ENCODE measurements around the gene PLXNA4.

PLXNA4 gene

GRCh38 chr7:132430861-132431822, 145.1 kb downstream of the PLXNA4 start:
- DNase-seq = no peak

GRCh38 chr7:132430041-132430855, 146.0 kb downstream of the PLXNA4 start:
- no peak for DNase-seq

- DNase-seq = no peak
These were observed 147.1 kb downstream of the PLXNA4 start for GRCh38 chr7:132429181-132429580.

DNA sequence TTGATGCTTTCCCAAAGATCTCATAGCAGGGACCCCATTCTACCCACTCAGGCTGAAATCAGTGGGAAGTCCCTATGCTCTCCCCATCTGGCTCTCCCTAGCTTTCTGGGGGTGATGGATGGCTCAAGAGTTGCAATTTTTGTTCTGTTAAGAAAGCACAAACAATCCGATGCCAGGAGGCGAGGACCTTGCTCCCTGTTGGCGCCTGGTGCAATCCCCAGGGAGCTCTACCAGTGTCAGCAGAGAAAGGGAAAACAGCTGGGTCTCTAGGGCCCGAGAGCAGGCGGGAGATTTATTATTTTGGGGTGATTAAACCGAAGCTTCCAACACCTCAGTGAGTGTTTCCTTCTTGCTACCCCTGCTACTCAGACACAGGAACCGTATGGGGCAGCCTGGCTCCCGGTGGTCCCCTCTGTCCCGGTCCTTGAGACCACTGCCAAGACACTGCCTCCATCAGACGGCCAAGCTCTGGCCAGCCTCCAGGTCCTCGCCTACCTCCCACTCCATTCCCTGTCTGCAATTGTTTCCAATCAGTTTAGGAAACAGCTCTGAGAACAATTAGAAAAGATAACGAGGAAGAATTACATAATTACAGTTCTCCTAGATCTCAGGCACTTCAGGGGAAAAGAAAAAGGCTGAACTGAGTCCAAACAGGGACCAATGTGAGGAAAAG, 147.9 kb downstream of the PLXNA4 start:
- no peak for DNase-seq

- DNase-seq = no peak
These were observed 150.3 kb downstream of the PLXNA4 start for GRCh38 chr7:132425942-132426341.

GRCh38 chr7:132424821-132425724, 151.2 kb downstream of the PLXNA4 start:
- DNase-seq = no peak

DNA sequence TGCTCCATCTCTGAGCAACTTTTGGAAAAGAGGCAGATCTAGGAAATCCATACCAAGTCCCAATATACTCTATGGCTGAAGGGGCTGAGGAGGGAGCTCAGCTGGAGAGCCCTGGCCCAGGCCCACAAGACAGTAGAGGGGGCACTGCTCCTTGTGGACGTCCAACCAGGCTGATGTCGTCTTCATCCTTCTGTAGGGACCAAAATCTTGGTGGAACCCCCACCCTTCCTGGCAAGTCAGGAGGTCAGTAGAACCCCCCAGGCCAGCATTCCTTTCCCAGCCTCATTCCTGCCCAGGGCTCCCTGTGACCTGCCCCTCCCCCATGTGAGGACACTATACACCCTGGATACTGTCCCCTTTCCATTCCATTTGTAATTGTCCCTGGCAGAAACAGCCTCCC, 152.0 kb downstream of the PLXNA4 start:
- DNase-seq = no peak

DNA sequence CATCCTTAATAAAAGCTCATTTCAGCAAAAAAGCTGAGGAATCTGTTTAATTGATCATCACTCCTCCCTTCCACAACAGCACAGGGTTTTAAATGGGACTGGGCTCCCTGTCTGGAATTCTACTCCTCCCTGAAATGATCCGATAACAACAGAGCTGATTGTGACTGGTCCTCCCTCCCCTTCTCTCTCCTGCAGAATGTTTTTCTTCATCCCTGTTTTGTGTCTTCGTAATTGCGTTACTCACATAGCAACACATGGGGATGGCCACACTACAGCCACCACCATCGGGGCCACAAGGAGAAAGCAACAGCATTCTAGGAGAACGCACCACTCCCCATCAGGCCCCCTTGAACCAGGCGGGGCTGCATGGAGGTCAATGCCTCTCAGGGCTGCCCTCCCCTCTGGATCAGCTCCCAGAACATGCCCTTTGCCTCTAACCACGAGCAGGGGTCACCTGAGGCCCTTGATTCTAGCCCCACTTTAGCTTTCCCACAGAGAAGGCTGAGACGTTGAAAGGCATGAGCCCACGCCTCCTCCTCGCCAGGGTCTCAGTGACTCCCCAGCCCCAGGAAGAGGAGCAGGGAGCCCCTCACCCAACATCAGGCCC, 152.6 kb downstream of the PLXNA4 start:
- DNase-seq = no peak

DNA sequence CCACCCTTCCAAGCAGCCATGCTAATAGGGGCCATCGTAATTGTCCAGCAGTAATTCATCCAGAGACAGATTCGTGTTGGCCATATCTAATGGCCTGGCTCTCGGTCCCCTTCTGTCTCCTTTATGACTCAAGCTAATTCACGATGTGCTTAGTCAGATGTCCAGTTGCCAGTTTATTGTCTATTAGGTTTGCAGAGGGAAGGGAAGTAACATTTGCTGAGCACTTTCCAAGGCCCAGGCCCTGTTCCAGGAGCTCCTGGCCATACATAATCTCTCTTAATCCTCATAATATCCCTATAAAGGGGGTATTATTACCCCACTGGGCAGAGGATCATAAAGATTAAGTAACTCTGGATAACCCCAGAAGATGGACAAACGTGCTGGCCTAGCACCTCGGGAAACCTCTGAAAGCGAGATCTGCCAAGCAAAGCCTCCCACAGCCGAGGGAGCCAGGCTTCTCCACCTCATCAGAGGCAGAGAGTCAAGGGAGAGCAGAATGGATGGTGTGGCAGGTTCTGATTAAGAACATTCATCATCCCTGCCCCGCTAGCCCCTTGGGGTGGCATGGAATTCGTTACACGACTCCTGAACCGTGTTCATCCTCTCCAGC, 153.7 kb downstream of the PLXNA4 start:
- no peak for DNase-seq

GRCh38 chr7:132420527-132420926, 155.7 kb downstream of the PLXNA4 start:
- DNase-seq = no peak

DNA sequence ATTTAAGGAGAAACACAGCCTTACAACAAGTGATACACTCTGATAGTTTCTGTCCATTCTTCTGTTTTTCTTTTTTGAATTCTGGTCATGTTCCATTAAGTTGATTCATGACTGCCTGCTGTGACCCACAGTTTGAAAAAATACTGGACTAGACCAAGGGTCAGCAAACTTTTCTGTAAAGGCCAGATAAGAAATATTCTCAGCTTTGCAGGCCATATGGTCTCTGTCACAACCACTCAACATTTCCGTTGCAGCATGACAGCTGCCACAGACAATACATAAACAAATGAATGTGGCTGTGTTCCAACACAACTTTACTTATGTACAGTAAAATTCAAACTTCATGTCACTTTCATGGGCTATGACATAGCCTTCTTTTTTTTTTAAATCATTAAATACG, 156.7 kb downstream of the PLXNA4 start:
- no peak for DNase-seq

GRCh38 chr7:132418840-132419239, 157.4 kb downstream of the PLXNA4 start:
- DNase-seq = no peak

- DNase-seq = no peak
These were observed 159.0 kb downstream of the PLXNA4 start for GRCh38 chr7:132417103-132417906.

- DNase-seq = no peak
These were observed 159.9 kb downstream of the PLXNA4 start for GRCh38 chr7:132416395-132416794.

- no peak for DNase-seq
These were observed 161.0 kb downstream of the PLXNA4 start for GRCh38 chr7:132415259-132415658.

GRCh38 chr7:132414857-132415256, 161.4 kb downstream of the PLXNA4 start:
- DNase-seq = no peak

DNA sequence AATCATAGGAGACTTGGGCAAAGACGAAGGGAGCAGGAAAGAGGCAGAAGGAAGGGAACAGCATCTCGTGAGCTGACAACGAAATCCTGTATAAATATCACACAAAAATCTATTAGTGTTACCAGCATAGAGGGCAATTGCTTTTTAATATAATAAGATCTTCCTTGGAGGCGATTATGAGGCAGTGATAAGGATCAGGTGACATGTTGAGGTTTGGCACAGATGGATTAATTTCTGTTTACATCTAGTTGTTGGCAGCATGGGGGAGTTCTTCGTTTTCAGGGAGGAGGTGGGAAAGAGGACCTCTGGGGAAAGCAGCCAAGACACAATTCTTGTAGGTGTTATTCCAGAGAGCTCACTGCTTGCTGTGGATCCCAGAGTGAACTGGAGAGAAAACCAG, 163.8 kb downstream of the PLXNA4 start:
- no peak for DNase-seq

DNA sequence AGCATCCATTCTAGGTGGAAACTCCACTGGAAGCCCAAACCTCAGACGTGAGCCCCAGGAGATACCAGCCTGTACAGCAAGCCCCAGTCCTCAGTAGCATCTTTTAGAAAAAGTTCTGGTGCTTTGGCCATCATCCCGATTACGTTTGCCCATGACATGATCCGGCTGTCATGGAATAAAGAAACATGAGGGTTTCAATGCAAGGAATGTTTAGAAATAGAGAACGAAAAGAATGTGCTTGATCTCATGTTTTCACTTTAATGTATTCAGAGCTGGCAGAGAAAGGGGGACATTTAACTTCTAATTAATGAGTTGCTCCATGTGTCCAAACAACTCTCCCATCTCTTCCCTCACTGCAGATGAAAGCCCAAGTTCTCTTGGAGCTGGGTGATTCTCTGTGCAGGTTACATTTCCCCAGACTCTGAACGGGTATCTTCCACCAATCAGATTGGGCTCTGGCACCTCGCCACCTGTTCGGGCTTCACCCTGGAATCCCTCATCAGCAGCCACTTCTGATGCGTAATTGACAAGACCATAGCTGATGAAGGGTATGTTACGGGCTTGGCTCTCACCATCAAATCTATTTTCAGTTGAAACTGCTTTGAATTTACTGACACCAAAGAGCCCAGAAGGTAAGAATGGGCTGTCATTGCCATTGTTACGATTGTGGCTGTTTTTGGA, 165.3 kb downstream of the PLXNA4 start:
- no peak for DNase-seq

DNA sequence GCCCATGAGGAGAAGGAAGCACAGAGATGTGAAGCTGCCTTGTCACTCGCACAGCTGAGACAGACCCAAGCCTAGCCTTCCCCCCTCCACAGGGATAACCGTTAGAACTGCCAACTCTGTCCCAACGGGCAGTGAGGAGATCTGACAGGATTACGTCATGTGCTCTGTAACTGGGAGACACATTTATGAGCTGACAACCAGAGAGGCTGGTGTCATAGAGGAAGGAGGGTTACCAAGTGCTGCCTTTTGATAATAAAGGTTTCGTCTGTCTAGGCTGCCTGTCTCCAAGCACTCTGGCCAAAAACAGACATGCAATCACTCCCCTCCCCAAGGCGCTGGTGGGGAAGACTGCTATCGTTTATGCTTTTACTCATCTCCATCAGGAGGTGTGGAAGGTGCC, 165.9 kb downstream of the PLXNA4 start:
- DNase-seq = no peak

- no peak for DNase-seq
These were observed 168.5 kb downstream of the PLXNA4 start for GRCh38 chr7:132407764-132408163.
